ENCODE data around the gene TSC22D3.
"Not testable (repeated sequence)": the region's sequence is repeated elsewhere in the genome, so short reads cannot be mapped to it uniquely, and the experiment has no call there.

The TSC22D3 gene

DNA sequence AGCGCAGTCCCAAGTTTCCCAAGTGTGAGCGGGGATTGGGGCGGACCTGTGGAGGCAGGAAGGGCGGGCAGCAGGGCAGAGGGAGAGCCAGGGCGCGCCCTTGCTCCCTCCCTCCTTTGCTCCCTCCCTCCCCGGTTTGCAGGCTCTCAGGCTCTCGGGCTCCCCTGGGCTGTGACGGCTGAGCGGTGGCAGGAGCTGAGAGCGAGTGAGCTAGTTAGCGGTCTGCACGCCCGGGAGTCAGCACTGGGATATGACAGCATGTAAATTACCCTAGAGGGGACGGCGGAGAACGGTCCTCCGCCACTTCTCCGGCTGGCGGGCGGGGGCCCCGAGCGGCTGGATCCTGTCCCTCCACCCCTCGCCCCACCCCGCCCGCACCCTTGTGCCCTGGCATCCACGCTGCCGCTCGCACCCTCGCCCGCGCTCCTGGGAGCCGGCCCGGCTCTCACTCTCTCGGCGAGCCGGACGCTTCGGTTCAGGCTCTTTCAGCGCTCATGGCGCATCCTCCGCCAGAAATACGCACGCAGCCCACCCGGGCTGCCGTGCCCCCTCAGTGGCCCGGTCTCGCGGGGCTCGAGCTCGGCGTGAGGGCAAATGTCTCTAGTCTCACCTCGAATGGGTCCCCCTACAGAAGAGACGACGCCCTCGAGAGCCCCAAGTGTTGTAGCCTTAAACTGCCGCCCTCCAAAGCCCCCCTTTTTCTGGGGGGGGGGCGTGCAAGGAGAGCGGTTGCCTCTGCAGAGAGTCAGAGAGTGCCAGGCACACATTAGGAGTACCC lies at the start of gene TSC22D3:
Gene TSC22D3, minus strand, starts transcription at position 54 of the 778 bp plus-strand sequence. CDS start 368 bp downstream, outside the sequence.
- TF ChIP-seq, protein P1, sequence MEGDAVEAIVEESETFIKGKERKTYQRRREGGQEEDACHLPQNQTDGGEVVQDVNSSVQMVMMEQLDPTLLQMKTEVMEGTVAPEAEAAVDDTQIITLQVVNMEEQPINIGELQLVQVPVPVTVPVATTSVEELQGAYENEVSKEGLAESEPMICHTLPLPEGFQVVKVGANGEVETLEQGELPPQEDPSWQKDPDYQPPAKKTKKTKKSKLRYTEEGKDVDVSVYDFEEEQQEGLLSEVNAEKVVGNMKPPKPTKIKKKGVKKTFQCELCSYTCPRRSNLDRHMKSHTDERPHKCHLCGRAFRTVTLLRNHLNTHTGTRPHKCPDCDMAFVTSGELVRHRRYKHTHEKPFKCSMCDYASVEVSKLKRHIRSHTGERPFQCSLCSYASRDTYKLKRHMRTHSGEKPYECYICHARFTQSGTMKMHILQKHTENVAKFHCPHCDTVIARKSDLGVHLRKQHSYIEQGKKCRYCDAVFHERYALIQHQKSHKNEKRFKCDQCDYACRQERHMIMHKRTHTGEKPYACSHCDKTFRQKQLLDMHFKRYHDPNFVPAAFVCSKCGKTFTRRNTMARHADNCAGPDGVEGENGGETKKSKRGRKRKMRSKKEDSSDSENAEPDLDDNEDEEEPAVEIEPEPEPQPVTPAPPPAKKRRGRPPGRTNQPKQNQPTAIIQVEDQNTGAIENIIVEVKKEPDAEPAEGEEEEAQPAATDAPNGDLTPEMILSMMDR (IDR thresholded peaks at IDR 0.05; ENCODE audit: low read depth, low read length) = no peak
- H3K4me3 ChIP-seq (ENCODE audit: low read depth, low read length) = peak within 1 kb of the TSS; percentile 51

DNA sequence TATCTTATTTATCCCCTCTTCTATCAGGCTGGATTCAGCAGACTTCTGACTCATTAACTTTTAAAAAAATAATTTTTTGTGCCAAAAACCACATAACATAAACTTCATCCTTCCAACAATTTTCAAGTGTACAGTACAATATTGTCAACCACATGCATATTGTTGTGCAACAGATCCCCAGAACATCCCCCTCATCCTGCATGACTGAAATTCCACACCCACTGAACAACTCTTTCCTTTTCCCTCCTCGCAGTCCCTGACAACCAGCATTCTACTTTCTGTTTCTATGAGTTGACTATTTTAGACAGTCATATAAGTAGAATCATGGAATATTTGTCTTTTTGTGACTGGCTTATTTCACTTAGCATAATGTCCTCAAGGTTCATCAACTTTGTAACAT lies 47.9 kb upstream of the TSC22D3 start:
- H3K4me3 ChIP-seq (ENCODE audit: low read depth, low read length) = no peak overlapping the region
- TF ChIP-seq, protein P1 (IDR thresholded peaks at IDR 0.05; ENCODE audit: low read depth, low read length) = no peak

DNA sequence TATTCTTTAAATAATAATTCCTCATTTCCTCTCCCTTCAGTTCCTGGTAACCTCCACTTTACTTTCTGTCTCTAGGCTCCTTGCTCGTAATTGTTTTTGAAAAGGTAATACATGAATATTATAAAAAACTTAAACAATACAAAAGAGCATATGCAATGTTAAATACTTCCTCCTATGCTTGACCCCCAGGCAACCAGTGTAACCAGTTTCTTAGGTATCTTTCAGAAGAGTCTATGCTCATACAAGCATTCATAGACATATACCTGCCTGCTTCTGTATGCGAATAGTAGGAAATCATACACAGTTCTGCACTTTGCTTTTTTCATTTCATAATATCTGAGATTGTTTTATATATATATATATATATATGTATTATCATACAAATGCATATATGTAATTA lies 47.5 kb upstream of the TSC22D3 start:
- H3K4me3 ChIP-seq (ENCODE audit: low read depth, low read length) = no peak overlapping the region
- TF ChIP-seq, protein P1 (IDR thresholded peaks at IDR 0.05; ENCODE audit: low read depth, low read length) = no peak

DNA sequence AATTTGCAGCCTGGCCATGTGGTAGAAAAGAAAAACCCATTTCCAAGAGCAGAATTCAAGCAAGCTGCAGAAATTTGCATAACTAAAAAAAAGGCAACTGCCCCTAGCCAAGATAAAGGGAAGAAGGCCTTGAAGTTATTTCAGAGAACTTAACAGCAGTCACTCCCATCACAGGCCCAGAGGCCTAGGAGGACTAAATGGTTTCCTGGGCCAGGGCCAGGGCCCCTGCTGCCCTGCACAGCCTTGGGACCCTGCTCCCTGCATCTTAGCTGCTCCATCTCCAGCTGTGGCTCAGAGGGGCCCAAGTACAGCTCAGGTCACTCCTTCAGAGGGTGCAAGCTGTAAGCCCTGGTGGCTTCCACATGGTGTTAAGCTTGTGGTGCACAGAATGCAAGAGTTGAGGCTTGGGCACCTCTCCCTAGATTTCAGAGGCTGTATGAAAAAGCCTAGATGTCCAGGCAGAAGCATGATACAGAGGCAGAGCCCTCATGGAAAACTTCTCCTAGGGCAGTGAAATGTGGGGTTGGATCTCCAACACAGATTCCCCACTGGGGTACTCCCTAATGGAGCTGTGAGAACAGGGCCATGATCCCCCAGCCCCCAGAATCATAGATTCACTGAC lies 43.4 kb upstream of the TSC22D3 start:
- TF ChIP-seq, protein P1 (IDR thresholded peaks at IDR 0.05; ENCODE audit: low read depth, low read length) = no peak

DNA sequence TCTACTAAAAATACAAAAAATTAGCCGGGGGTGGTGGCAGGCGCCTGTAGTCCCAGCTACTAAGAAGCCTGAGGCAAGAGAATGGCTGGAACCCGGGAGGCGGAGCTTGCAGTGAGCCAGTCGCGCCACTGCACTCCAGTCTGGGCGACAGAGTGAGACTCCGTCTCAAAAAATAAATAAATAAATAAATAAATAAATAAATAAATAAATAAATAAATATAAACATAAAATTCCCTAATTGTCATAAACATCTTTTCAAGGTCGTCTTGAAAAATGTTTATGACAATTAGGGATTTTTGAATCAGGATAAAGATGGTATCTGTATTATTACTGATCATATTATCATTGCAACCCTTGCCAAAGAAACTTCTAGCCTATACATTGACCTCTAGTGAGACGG lies 34.5 kb upstream of the TSC22D3 start:
- not testable (repeated sequence) for H3K4me3 ChIP-seq (ENCODE audit: low read depth, low read length)

More for the DNA sequence above, 43.4 kb upstream of the TSC22D3 start:
- no peak overlapping the region for H3K4me3 ChIP-seq (ENCODE audit: low read depth, low read length)

DNA sequence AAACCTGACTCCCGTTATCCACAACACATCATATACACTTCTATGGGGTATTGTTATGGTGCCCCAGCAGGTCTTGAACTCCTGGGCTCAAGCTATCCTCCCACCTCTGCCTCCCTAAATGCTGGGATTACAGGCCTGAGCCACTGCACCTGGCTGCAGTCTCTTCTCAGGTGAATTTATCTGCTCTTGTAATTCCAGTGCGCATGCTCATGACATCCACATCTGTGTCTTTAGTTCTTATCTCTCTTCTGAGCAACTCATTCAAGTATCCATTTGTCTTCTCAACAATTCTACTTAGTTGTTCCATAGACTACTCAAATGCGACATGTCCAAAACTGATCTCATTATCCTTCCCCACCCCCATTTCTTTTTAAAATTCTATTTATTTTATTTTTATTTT lies 29.6 kb upstream of the TSC22D3 start:
- no peak overlapping the region for H3K4me3 ChIP-seq (ENCODE audit: low read depth, low read length)
- TF ChIP-seq, protein P1 (IDR thresholded peaks at IDR 0.05; ENCODE audit: low read depth, low read length) = no peak

DNA sequence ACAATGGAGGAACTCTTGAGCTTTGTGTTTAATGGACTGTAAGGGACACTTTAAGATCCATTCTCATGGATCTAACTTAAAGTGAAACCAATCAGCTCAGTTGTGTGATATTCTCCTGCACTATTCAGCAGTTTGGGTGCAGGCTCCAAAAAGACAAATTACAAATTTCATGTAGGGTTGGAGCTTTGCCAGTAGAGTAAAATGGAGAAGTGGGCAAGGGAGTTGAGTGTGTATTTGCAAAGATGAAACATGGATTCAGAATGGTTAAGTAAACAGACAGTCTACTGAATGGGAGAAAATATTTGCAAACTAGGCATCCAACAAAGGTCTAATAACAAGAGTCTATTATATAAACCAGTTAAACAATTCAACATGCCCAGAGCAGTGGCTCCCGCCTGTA lies 28.8 kb upstream of the TSC22D3 start:
- H3K4me3 ChIP-seq (ENCODE audit: low read depth, low read length) = no peak overlapping the region
- TF ChIP-seq, protein P1 (IDR thresholded peaks at IDR 0.05; ENCODE audit: low read depth, low read length) = no peak

Measured in WI38 (cell line).